ENCODE results near the gene GEMIN4. TPM values are rescaled to one million over a fixed set of nuclear protein-coding genes. Genes with fewer than 3 reads are reported as not detected.
A peak's percentile ranks its signal among the peaks of the same experiment; 100 is the strongest.
"Not testable (repeated sequence)": the region's sequence is repeated elsewhere in the genome, so short reads cannot be mapped to it uniquely, and the experiment has no call there.

GEMIN4 gene
- total RNA-seq, 1 donor from 2014 or later: 30.5 TPM

- CTCF ChIA-PET: no interaction called here
- intact Hi-C loops (cut with micrococcal nuclease): no loop called here
These were observed 8.3 kb upstream of the GEMIN4 start for GRCh38 chr17:760371-760770.

GRCh38 chr17:759964-760363 is 7.9 kb upstream of the GEMIN4 start:
- H3K4me1 Mint-ChIP-seq: no peaks in the 10 kb centered on the region
- H3K27me3 Mint-ChIP-seq: no peaks in the 10 kb centered on the region
- intact Hi-C loops (cut with micrococcal nuclease): no loop called here
- H3K9me3 Mint-ChIP-seq: no peaks in the 10 kb centered on the region
- ChIA-PET CTCF (no interaction called here), POLR2A (no interaction called here)
- H3K27ac Mint-ChIP-seq: no peak overlapping the region
- no peak for DNase-seq
- H3K36me3 Mint-ChIP-seq (ENCODE audit: low read depth): peaks cover 54% of the 10 kb centered on the region
- H3K4me3 Mint-ChIP-seq: no peak overlapping the region
- ATAC-seq (ENCODE audit: low read depth): no peak
- TF ChIP-seq CTCF (IDR thresholded peaks at IDR 0.05): no peak

More at GRCh38 chr17:760371-760770, 8.3 kb upstream of the GEMIN4 start:
- Mint-ChIP-seq H3K9me3 (no peaks in the 10 kb centered on the region), H3K4me3 (no peak overlapping the region), H3K27ac (no peak overlapping the region), H3K4me1 (no peaks in the 10 kb centered on the region), H3K27me3 (no peaks in the 10 kb centered on the region), H3K36me3 (ENCODE audit: low read depth) (peaks cover 58% of the 10 kb centered on the region)
- ATAC-seq (ENCODE audit: low read depth): no peak
- POLR2A ChIA-PET: no interaction called here
- no peak for TF ChIP-seq CTCF (IDR thresholded peaks at IDR 0.05)
- DNase-seq: no peak

GRCh38 chr17:756010-756567 is 4.0 kb upstream of the GEMIN4 start:
- H3K27ac Mint-ChIP-seq; DNase-seq; H3K27me3 Mint-ChIP-seq; POLR2A ChIA-PET; H3K9me3 Mint-ChIP-seq; ATAC-seq (ENCODE audit: low read depth); CTCF ChIA-PET; intact Hi-C loops (cut with micrococcal nuclease); H3K4me3 Mint-ChIP-seq: not testable (repeated sequence)
- Mint-ChIP-seq H3K4me1 (peaks cover 12% of the 10 kb centered on the region), H3K36me3 (ENCODE audit: low read depth) (peaks cover 34% of the 10 kb centered on the region)

GRCh38 chr17:755319-755961 is 3.4 kb upstream of the GEMIN4 start:
- H3K9me3 Mint-ChIP-seq; CTCF ChIA-PET; intact Hi-C loops (cut with micrococcal nuclease); ATAC-seq (ENCODE audit: low read depth); H3K27ac Mint-ChIP-seq; DNase-seq; H3K27me3 Mint-ChIP-seq; H3K4me3 Mint-ChIP-seq: not testable (repeated sequence)
- peaks cover 29% of the 10 kb centered on the region for H3K36me3 Mint-ChIP-seq (ENCODE audit: low read depth)
- POLR2A ChIA-PET: interaction anchor here (0.7 to 2.4 kb wide), 3 partner anchors 13 to 549 kb away, joined by 3 to 9 read pairs (median 3); partner anchors contain the start of genes GLOD4 and MRM3
- H3K4me1 Mint-ChIP-seq: peaks cover 18% of the 10 kb centered on the region

- H3K27me3 Mint-ChIP-seq: no peaks in the 10 kb centered on the region
- DNase-seq: no peak
- intact Hi-C loops (cut with micrococcal nuclease): loop anchor here (2.0 kb wide), 1 partner anchor 21 kb away; the partner anchor contains the start of gene TLCD3A
- CTCF ChIA-PET: interaction anchor here (0.9 kb wide), 1 partner anchor 38 kb away, joined by 7 read pairs; the partner anchor contains the start of gene VPS53
- H3K9me3 Mint-ChIP-seq: no peaks in the 10 kb centered on the region
- ATAC-seq (ENCODE audit: low read depth): no peak
- TF ChIP-seq CTCF (IDR thresholded peaks at IDR 0.05): no peak
- H3K36me3 Mint-ChIP-seq (ENCODE audit: low read depth): peaks cover 16% of the 10 kb centered on the region
- POLR2A ChIA-PET: interaction anchor here (0.8 to 3.2 kb wide), 5 partner anchors 11 to 227 kb away, joined by 3 to 31 read pairs (median 5); partner anchors contain the start of genes GLOD4 and MRM3
- H3K27ac Mint-ChIP-seq: peak overlapping the region; percentile 63
- peaks cover 29% of the 10 kb centered on the region for H3K4me1 Mint-ChIP-seq
- peak overlapping the region; percentile 71 for H3K4me3 Mint-ChIP-seq
These were observed 1.4 kb upstream of the GEMIN4 start for GRCh38 chr17:753418-753817.

- peaks cover 31% of the 10 kb centered on the region for H3K4me1 Mint-ChIP-seq
- intact Hi-C loops (cut with micrococcal nuclease): loop anchor here (1.0 to 2.0 kb wide), 8 partner anchors 12 to 340 kb away; partner anchors contain the start of genes GLOD4, MRM3, NXN and TLCD3A
- TF ChIP-seq CTCF (IDR thresholded peaks at IDR 0.05): no peak
- H3K4me3 Mint-ChIP-seq: peak overlapping the region; percentile 91
- peak; percentile 6 for ATAC-seq (ENCODE audit: low read depth)
- ChIA-PET CTCF (interaction anchor here (0.7 to 1.2 kb wide), 9 partner anchors 9 to 340 kb away, joined by 3 to 7 read pairs (median 3); partner anchors contain the start of genes GLOD4, MRM3 and VPS53), POLR2A (interaction anchor here (0.6 to 3.2 kb wide), 12 partner anchors 11 to 342 kb away, joined by 3 to 31 read pairs (median 5); partner anchors contain the start of genes GLOD4, MRM3, TIMM22 and VPS53)
- no peaks in the 10 kb centered on the region for H3K9me3 Mint-ChIP-seq
- H3K27ac Mint-ChIP-seq: peak overlapping the region; percentile 94
- no peak for DNase-seq
- H3K27me3 Mint-ChIP-seq: no peaks in the 10 kb centered on the region
- peaks cover 23% of the 10 kb centered on the region for H3K36me3 Mint-ChIP-seq (ENCODE audit: low read depth)
These were observed 656 bp upstream of the GEMIN4 start for GRCh38 chr17:752620-753219.
